ENCODE results near the gene PSG11.
"Not testable (repeated sequence)": the region's sequence is repeated elsewhere in the genome, so short reads cannot be mapped to it uniquely, and the experiment has no call there.

GRCh38 chr19:43058440-43058839 is 32.2 kb upstream of the PSG11 start:
- not testable (repeated sequence) for TF ChIP-seq CTCF, POLR2A (IDR thresholded peaks at IDR 0.05)

Data from vagina (tissue), 2 donors.